T1000 (cell line): ENCODE results near the gene CDK7.
A peak's percentile ranks its signal among the peaks of the same experiment; 100 is the strongest.
"Not testable (repeated sequence)": the region's sequence is repeated elsewhere in the genome, so short reads cannot be mapped to it uniquely, and the experiment has no call there.

Experiments
- DNase-seq: peaks from one replicate; lab custom pipeline; 2025; ENCODE audit warnings: mixed read lengths; lab: John Stamatoyannopoulos, UW

CDK7 gene

DNA sequence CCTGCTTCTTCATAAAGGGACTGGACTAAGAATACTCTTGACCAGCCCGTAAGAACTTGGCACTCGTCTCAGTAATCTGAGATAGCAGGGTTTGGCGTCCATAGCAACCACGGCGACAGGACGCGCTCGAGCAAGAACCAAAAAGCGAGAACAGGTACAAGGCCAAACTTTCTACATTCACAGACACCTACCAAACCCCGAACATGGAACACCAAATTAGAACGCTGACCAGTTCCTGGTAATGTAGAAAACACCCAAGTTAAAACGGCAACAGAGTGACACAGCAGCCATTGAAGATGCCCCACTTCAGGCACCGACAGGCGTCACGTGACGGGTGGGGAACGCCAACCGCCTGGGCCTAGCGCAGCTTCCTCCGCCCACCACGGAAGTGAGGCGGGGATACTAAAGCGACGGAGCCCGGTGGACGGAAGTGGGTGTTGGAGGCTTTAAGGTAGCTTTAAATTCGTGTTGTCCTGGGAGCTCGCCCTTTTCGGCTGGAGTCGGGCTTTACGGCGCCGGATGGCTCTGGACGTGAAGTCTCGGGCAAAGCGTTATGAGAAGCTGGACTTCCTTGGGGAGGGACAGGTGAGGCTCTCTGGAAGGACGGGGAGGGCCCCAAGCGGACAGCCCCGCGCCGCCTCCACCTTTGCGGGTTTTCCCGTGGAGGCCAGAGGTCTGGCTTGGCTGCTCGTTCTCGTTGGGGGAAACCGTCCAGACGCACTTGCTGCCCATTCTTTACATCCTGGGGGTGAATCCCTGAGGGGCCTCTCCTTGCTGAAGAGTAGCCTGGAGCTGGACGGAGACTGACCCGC, at the start of gene CDK7:
TSS of gene CDK7 (plus strand) at position 430 of the 812 bp plus-strand sequence. CDS start at position 520, 90 bp downstream.
- DNase-seq, result peak; percentile 84

DNA sequence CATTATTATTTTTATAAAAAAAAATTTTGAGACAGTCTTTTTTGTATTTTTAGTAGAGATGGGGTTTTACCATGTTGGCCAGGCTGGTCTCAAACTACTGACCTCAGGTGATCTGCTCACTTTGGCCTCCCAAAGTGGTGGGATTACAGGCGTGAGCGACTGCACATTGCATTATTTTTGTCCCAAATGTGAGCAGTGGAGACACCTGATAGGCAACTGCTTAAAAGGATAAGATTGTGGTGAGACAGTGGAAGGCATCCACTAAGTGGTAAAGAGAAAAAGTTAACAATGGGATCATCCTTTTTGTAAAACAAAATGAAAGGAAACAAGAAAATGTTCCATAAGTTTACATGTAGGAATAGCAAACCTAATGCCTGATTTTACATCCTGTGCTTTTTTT, 47.3 kb upstream of the CDK7 start:
- no peak for DNase-seq

DNA sequence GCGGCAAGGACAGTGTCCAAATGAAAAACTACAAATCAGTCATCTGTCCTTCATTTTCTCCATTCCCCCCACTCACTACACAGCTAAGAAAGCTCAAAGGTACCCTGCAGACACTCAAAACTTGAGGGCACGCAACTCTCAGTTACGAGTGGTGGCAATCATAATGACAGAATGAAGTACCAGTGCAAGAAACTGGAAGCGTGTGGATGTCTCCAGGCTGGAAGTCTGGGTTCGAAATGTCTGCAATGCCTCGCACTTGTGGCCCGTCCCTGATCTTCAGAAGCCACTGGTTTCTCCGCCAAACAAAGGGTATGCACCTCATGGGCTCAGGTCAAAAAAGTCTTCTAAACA, 45.9 kb upstream of the CDK7 start:
- no peak for DNase-seq

DNA sequence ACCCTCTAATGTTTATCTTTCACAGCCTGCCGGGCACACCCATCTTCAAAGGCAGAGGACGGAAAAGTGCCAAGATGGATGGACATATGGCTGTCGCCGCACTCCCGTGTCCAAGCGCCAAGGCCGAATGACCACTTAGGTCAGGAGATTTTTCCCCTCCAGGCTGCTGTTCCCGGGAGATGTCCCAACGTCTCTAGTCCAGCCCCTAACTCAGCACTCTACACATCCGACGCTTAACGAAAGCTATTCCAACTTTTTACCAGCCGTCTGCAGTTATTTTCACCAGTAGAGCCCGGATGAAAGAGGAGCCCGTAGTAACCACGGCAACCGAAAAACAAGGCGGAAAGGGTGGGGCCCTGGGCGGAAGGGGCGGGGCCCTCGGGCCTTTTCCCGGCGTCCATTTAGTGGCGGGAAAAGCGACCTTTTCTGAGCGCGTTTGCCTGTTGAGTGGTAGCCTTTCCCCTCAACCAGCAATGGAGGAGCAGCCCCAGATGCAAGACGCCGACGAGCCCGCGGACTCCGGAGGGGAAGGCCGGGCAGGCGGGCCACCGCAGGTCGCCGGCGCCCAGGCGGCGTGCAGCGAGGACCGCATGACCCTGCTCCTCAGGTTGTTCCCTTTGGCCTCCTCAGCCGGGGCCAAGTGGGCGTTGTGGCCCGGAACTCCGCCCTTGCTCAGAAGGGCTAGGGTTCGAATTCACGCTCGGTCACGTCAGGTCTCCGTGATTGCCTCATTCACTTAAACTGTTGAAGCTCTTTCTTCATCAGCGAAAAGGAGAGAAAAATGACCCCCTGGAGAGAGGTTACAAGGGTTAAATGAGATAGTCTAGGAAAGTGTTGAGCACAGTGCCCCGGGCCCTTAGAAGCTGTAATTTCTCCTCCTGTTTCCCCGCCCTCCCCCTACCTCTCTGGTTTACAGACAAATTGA, 45.3 kb upstream of the CDK7 start, which contains the start of gene CENPH:
TSS of gene CENPH (plus strand) at position 422 of the 925 bp plus-strand sequence. CDS start at position 474, 52 bp downstream.
- DNase-seq, result peak; percentile 89

GRCh38 chr5:69202497-69202896, 32.2 kb upstream of the CDK7 start:
- no peak for DNase-seq

DNA sequence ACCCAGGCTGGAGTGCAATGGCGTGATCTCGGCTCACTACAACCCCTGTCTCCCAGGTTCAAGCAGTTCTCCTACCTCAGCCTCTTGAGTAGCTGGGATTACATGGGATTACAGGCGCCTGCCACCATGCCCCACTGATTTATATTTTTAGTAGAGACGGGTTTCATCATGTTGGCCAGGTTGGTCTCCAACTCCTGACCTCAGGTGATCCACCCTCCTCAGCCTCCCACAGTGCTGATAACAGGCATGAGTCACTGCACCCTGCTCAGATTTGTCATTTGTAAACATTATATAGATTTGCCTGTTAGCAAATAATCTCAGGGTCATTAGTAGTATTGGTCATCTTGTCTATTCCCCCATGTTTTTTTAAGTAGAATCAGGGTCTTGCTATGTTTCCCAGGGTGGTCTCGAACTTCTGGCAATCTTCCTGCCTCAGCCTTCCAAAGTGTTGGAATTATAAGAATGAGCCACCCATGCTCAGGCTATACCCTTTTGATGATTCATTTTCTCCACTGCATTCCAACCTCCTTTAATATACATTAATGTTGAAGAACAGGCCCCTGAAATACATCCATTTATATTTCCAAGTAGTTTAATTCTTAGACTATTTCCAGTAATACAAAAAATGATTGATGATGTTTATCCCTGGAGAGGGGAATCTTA, 28.0 kb upstream of the CDK7 start:
- no peak for DNase-seq

DNA sequence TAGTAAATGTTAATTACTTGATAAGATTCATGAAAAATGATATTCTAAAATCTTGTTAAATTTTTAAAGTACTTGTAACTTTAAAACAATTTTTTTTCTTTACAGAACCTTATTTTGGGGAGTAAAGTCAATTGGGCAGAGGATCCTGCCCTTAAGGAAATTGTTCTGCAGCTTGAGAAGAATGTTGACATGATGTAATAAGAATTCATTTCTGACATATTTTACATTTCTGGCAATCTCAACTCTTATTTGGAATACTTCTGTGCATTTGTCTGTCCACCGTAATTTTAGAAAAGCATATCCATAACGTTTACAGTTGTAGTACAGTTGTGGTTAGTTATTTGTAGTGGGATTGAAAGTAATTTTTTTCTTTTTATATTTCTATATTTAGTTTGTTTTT, 25.1 kb upstream of the CDK7 start:
- DNase-seq, result no peak

- DNase-seq, result no peak
These were observed 23.5 kb upstream of the CDK7 start for GRCh38 chr5:69211200-69211599.

DNA sequence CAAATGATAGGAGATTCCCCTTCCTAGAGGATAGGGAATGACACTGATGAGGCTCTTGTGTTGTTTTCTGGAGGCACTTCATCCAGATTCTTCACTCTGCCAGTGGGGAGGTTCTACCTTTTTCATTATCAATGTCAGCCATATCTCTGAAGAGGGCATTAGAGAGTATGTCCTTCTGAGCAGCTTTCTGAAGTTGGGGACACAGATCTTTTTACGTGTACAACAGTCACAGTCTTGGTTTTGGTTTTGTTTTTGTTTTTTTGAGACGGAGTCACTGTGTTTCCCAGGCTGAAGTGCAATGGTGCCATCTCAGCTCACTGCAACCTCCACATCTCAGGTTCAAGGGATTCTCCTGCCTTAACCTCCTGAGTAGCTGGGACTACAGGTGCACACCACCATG, 22.7 kb upstream of the CDK7 start:
- DNase-seq, result no peak

DNA sequence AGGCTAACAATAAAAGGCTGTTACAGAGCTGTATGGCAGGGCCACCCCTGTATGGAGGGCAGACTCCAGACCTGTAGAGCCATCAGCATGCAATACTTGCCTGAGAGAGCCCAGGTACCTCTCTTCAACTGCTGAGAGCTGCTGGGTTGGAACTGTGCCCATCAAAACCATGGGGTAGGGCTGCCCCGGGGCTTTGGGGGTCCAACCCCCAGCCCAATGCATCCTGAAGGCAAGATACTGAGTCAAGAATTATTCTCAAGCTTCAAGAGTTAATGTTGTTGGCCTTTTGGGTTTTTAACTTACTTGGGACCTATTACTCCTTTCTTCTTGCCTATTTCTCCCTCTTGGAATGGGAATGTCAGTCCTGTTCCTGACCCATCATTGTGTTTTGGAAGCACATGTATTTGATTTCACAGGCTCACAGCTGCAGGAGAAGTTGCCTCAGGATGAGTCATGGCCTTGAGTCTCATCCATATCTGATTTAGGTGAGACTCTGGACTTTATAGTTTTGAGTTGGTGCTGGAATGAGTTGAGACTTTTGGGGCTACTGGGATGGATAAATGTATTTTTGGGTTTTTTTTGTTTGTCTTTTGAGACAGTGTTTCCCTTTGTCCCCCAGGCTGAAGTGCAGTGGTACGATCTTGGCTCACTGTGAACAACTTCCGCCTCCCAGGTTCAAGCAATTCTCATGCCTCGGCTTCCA, 21.0 kb upstream of the CDK7 start:
- no peak for DNase-seq

DNA sequence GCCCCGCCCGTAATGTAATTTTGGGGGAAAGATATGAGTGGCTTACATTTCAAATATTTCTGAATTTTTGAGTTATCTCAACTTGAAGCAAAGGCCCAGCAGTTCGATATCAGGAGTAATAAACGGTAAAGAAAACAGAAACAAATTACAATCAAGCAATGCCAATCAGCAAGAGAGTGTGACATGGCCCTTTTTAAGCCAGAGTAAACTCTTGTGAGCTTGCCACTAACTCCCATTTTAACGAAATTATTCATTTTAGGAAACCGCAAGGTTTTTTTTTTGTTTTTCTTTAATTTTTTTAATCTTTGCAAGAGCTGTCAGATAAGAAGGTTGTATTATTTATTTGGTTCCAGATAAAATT, 17.6 kb upstream of the CDK7 start:
- no peak for DNase-seq

DNA sequence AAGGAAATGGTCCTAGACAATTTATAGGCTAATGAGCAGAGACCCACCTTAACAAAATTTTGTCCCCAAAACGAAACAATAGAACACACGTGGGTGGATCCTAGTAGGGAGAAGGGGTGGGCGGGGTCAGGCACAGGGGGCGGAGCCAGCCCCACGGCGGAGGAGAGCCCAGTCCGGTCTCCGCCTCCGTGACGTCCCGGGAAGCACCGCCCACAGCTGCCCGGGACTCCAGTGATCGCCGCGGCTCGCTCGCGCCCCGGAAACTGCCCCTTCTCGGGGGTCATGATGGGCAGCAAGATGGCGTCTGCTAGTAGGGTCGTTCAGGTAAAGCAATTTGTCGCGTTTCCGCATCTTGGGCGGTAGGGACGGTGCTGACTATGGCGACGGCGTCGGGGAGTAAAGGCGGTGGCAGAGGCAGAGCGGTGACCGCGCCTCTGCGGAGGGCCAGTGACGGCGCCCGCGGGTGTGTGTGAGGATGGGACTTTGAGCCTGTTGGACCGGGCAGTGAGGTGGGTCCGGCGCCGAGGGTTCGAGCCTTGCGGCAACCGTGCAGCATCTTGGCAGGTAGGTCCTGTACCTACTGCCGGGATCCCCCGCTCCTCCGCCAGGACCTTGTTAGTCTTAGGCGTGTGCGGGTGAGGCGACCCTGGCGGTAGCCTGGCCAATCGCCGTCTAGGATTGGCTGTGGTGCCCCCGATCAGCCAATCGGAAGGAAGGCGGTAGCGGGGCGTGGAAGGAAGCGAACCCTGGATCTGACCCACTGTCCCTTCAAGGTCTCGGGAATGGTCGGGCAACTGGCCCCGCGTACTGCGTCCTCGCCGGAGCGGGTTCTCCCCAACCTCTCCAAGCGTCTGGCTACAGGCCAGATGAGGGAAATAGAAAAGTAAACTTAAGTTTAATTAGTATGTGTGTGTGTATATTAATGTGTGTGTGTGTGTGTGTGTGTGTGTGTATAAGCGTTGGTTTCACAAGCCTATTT, 16.8 kb upstream of the CDK7 start:
- DNase-seq, result peak; percentile 88

- DNase-seq, result no peak
These were observed 14.7 kb upstream of the CDK7 start for GRCh38 chr5:69219939-69220338.

DNA sequence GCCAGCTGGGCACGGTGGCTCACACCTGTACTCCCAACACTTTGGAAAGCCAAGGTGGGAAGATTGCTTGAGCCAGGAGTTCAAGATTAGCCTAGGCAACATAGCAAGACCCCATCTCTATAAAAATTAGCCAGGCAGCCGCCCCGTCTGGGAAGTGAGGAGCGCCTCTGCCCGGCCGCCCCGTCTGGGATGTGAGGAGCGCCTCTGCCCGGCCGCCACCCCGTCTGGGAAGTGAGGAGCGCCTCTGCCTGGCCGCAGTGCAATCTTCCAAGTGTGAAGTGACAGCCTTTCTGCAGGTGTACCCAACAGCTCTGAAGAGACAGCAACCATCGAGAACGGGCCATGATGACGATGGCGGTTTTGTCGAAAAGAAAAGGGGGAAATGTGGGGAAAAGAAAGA, 14.3 kb upstream of the CDK7 start:
- DNase-seq, result not testable (repeated sequence)

DNA sequence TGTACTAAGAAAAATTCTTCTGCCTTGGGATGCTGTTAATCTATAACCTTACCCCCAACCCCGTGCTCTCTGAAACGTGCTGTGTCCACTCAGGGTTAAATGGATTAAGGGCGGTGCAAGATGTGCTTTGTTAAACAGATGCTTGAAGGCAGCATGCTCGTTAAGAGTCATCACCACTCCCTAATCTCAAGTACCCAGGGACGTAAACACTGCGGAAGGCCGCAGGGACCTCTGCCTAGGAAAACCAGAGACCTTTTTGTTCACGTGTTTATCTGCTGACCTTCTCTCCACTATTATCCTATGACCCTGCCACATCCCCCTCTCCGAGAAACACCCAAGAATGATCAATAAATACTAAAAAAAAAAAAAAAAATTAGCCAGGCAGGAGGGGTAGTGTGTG, 13.9 kb upstream of the CDK7 start:
- DNase-seq, result not testable (repeated sequence)

DNA sequence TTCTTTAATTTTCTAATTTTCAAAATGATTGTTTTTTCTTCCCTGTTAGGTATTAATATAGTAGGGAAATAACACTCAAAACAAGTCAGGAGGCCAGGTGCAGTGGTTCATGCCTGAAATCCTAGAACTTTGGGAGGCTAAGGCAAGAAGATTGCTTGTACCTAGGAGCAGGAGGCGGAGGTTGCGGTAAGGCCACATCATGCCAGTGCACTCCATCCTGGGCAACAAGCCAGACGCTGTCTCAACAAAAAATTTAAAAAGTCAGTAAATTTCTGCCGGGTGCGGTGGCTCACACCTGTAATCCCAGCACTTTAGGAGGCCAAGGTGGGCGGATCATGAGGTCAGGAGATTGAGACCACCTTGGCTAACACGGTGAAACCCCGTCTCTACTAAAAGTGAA, 10.2 kb upstream of the CDK7 start:
- no peak for DNase-seq

- DNase-seq, result no peak
These were observed 8.8 kb upstream of the CDK7 start for GRCh38 chr5:69225860-69226259.

GRCh38 chr5:69230181-69230580, 4.5 kb upstream of the CDK7 start:
- no peak for DNase-seq

DNA sequence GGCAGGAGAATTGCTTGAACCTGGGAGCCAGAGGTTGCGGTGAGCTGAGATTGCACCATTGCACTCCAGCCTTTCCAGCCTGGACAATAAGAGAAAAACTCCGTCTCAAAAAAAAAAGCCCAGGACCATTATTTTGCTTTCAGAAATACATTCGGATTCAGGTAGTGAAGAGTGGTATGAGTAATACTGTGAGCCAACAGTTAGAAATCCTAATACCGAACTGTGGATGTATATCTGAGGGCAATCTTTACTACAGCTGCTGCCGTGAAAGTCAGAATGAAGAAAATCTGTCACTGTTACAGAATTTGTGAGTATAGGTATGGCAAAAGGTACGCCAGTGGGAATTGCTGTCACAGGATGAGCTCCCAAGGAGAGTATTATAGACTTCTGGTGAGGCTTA, 3.4 kb upstream of the CDK7 start:
- DNase-seq, result no peak

- DNase-seq, result no peak
These were observed 2.8 kb upstream of the CDK7 start for GRCh38 chr5:69231851-69232250.

GRCh38 chr5:69236733-69237132, 2.0 kb downstream of the CDK7 start:
- DNase-seq, result not testable (repeated sequence)
